Measurements from ENCODE around the gene IGFBP3.
A peak's percentile ranks its signal among the peaks of the same experiment; 100 is the strongest.

Gene IGFBP3, protein sequence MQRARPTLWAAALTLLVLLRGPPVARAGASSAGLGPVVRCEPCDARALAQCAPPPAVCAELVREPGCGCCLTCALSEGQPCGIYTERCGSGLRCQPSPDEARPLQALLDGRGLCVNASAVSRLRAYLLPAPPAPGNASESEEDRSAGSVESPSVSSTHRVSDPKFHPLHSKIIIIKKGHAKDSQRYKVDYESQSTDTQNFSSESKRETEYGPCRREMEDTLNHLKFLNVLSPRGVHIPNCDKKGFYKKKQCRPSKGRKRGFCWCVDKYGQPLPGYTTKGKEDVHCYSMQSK

GRCh38 chr7:45920502-45921380, at the start of gene IGFBP3:
TSS of gene IGFBP3 (minus strand) at chr7:45921272. CDS start at chr7:45921140, 132 bp downstream.
- H3K4me3 ChIP-seq (replicated peaks; ENCODE audit: low read depth, low read length), result peak within 1 kb of the TSS; percentile 44
- DNase-seq (ENCODE audit: extremely low read depth, low read depth), result no peak

GRCh38 chr7:45970454-45970853, 49.4 kb upstream of the IGFBP3 start:
- H3K4me3 ChIP-seq (replicated peaks; ENCODE audit: low read depth, low read length), result no peak overlapping the region

More at GRCh38 chr7:45920502-45921380, at the start of gene IGFBP3:
- TF ChIP-seq, protein P1, sequence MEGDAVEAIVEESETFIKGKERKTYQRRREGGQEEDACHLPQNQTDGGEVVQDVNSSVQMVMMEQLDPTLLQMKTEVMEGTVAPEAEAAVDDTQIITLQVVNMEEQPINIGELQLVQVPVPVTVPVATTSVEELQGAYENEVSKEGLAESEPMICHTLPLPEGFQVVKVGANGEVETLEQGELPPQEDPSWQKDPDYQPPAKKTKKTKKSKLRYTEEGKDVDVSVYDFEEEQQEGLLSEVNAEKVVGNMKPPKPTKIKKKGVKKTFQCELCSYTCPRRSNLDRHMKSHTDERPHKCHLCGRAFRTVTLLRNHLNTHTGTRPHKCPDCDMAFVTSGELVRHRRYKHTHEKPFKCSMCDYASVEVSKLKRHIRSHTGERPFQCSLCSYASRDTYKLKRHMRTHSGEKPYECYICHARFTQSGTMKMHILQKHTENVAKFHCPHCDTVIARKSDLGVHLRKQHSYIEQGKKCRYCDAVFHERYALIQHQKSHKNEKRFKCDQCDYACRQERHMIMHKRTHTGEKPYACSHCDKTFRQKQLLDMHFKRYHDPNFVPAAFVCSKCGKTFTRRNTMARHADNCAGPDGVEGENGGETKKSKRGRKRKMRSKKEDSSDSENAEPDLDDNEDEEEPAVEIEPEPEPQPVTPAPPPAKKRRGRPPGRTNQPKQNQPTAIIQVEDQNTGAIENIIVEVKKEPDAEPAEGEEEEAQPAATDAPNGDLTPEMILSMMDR (IDR thresholded peaks at IDR 0.05; ENCODE audit: low read depth, low read length, missing control alignments), result no peak

DNA sequence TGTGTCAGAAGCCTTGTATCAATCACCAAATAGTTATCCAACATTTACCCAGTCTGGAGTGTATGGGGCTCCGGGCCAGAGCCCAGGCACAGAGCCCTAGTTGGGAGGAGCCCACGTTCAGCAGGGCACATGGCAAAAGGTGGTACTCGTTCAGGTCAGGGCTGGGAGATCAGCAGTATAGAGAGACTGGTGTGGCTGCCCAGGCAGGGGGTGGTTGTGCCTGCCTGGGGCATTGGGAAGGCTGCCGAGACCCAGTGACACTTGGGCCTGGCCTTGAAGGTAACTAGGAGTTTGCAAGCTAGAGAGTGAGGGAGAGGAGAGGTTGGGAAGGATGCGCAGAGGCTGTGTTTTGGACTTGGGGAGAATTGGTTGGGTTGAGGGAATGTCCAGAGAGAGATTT, 48.9 kb upstream of the IGFBP3 start:
- no peak for DNase-seq (ENCODE audit: extremely low read depth, low read depth)
- no peak overlapping the region for H3K4me3 ChIP-seq (replicated peaks; ENCODE audit: low read depth, low read length)
- TF ChIP-seq, protein P1 (IDR thresholded peaks at IDR 0.05; ENCODE audit: low read depth, low read length, missing control alignments), result no peak

More at GRCh38 chr7:45970454-45970853, 49.4 kb upstream of the IGFBP3 start:
- TF ChIP-seq, protein P1 (IDR thresholded peaks at IDR 0.05; ENCODE audit: low read depth, low read length, missing control alignments), result no peak
- DNase-seq (ENCODE audit: extremely low read depth, low read depth), result no peak

DNA sequence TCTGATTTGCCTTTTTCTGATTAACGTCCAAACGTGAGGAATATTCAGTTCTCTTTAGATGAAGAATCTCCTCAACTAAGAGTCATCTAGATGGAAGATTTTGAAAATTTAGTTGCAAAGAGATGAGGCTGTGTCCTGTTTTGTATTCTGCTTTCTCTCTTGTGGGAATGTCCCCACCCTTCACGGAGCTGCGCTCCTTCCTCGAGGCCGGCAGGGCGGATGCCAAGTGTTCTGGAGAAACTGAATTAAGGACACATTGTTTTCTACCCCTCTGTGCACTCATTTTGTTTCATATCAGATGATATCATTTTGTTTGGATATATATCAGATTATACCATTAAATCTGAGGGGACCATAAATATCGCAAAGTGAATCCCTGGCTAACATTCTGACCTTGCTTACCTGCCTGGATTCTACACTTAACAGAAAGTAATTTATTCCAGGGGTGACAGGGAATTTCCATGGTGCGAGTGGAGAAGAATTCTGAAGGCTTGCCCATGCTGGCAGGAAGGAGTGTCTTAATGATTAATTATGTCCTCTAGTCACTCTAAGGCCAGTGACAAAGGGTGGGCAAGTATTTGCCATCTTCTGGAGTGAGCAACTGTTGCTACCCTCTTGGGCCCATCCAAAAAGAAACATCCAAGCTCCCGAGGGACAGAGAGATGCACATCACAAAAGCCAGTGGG, 47.9 kb upstream of the IGFBP3 start:
- no peak for DNase-seq (ENCODE audit: extremely low read depth, low read depth)
- TF ChIP-seq, protein P1 (IDR thresholded peaks at IDR 0.05; ENCODE audit: low read depth, low read length, missing control alignments), result no peak
- no peak overlapping the region for H3K4me3 ChIP-seq (replicated peaks; ENCODE audit: low read depth, low read length)

GRCh38 chr7:45968312-45968711, 47.2 kb upstream of the IGFBP3 start:
- TF ChIP-seq, protein P1 (IDR thresholded peaks at IDR 0.05; ENCODE audit: low read depth, low read length, missing control alignments), result no peak
- no peak for DNase-seq (ENCODE audit: extremely low read depth, low read depth)
- no peak overlapping the region for H3K4me3 ChIP-seq (replicated peaks; ENCODE audit: low read depth, low read length)

DNA sequence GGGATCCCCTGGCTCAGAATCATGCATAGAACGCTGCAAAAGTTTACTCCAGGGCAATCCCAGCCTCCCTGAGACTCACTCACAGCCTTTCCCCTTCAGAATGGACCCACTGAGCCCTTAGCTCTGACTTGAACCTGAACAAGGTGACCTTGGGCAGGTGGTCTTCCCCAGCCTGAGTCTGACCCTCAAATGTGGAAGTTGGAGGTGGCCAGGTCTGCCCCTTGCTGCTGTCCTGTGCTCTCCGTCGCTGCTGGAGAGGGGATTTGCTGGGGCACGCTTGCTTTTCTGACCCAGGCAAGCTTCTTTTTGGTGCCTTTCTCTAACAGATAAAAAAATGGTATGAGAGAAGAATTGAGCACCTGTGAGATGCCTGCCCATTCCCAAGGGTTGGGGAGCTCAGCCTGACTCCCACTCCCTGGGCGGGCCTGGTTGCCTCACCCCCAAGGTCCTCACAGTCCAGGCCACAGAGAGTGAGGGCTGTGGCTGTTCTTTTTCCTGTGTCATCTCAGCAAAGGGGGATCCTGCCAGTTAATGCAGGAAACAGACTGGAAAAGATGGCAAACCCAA, 46.6 kb upstream of the IGFBP3 start:
- H3K4me3 ChIP-seq (replicated peaks; ENCODE audit: low read depth, low read length), result no peak overlapping the region
- DNase-seq (ENCODE audit: extremely low read depth, low read depth), result no peak
- TF ChIP-seq, protein P1 (IDR thresholded peaks at IDR 0.05; ENCODE audit: low read depth, low read length, missing control alignments), result no peak
